ENCODE measurements around the gene SLC5A11.

DNA sequence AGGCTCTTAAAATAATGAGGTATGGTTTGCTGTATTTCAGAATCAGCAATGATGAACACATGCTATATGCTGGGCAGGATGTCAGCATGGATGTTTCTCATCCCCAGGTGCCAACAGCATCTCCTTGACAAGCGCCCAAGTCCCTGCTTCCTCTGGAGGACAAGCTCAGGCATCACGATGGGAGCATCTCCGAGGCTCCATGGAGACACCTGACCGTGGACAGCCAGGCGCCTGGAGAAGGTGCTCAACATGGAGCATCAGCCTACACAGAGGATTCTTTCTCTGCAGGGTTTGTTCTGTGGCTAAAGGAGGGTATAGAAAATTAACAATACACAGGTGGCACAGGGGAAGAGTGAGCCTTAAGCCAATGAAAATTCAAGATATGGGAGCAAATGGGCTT, 72.1 kb downstream of the SLC5A11 start:
- TF ChIP-seq SREBF2 (IDR thresholded peaks at IDR 0.05), result no peak
- TF ChIP-seq EHMT2 (IDR thresholded peaks at IDR 0.05; ENCODE audit: low read depth), result no peak
- no peak for TF ChIP-seq POLR2A (IDR thresholded peaks at IDR 0.05; ENCODE audit: low read length)

Measured in A549 (cell line).